OCI-LY7 (cell line): ENCODE results near the gene STARD3.

Experiments
- CTCF ChIP-seq: fragments of 200-600 bp; sonication (generic); conservative IDR thresholded peaks from 2 replicates; pipeline ENCODE4 v1.5.1; 2014; ENCODE audit warnings: mild to moderate bottlenecking, antibody characterized with exemption, low read length, moderate library complexity, mixed read lengths
- EZH2phosphoT487 ChIP-seq: fragments of 200-600 bp; sonication (generic); IDR thresholded peaks from 2 replicates; pipeline ENCODE4 v1.6.1; 2018; ENCODE audit warnings: low read depth, borderline replicate concordance, mild to moderate bottlenecking, mixed run types, antibody characterized with exemption, low read length, moderate library complexity, mixed read lengths

- no peak for TF ChIP-seq CTCF
- TF ChIP-seq EZH2phosphoT487, result no peak
Measured at GRCh38 chr17:39628655-39629493, 8.1 kb upstream of the STARD3 start.
